H1 (cell line): ENCODE results near the gene USP20.

Experiments
- CBX5 ChIP-seq: fragments of 300-800, 300-1000 bp; sonication (generic); IDR thresholded peaks from 2 replicates; pipeline ENCODE4 v1.7.1; 2016; ENCODE audit warnings: antibody characterized with exemption, low read length, low read depth
- GTF2F1 ChIP-seq: IDR thresholded peaks from 2 replicates; pipeline ENCODE4 v1.6.1; 2012; ENCODE audit warnings: low read depth, low read length, improper control_type of control experiment, borderline replicate concordance
- JUN ChIP-seq: IDR thresholded peaks from 2 replicates; pipeline ENCODE4 v1.6.1; 2011; ENCODE audit warnings: low read depth, mild to moderate bottlenecking, improper control_type of control experiment, low read length
- POLR2A ChIP-seq, 2 experiments: IDR thresholded peaks; 1 replicate in 1 of 2; 2 replicates in 1 of 2; pipeline ENCODE4 v1.6.1; 2011; ENCODE audit warnings: low read depth in 2 of 2, low read length in 2 of 2, mild to moderate bottlenecking in 2 of 2; ENCODE audit errors: control extremely low read depth in 1 of 2
- POLR2AphosphoS5 ChIP-seq: IDR thresholded peaks from 2 replicates; pipeline ENCODE4 v1.6.1; 2011; ENCODE audit warnings: low read depth, low read length
- SRF ChIP-seq: IDR thresholded peaks from 2 replicates; pipeline ENCODE4 v1.6.1; 2011; ENCODE audit warnings: mild to moderate bottlenecking, low read depth, low read length, moderate library complexity
- SUZ12 ChIP-seq: fragments of 200-600 bp; sonication (generic); IDR thresholded peaks from 2 replicates; pipeline ENCODE4 v1.6.1; 2012; ENCODE audit warnings: mild to moderate bottlenecking, inconsistent platforms, low read length, moderate library complexity, mixed read lengths
- TF ChIP-seq, protein P1 (sequence below), 3 experiments: IDR thresholded peaks; 1 replicate in 2 of 3; 2 replicates in 1 of 3; pipeline versions ENCODE4 v1.5.1 to v1.6.1; 2011; ENCODE audit warnings: low read length in 3 of 3, mild to moderate bottlenecking in 3 of 3, inconsistent platforms in 2 of 3, low read depth in 1 of 3, moderate library complexity in 1 of 3; ENCODE audit not compliant: insufficient read depth in 1 of 3; ENCODE audit errors: control extremely low read depth in 1 of 3
- TF ChIP-seq, protein P2 (sequence below): IDR thresholded peaks from 2 replicates; pipeline ENCODE4 v1.6.1; 2011; ENCODE audit warnings: low read length, improper control_type of control experiment
- TF ChIP-seq, protein P3 (sequence below): IDR thresholded peaks from 2 replicates; pipeline ENCODE4 v1.6.1; 2012; ENCODE audit warnings: inconsistent platforms

DNA sequence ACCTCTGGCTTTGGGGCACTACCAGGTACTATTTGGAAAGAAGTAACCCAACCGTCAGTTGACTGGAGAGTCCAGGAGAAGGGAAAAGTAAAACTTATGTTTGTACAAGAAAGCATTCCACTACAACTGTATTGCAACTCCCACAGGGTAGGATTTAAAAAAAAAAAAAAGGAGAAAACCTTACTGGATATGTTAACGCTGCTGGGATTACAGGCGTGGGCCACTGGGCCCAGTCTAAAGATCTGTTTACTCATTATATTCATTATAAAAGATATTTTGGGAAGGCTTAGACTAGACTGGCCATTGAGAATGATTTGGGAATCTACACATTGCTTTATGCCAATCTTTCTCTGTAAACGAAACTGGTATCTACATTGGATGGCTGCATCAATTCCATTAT, 86.6 kb downstream of the USP20 start:
- TF ChIP-seq SUZ12 (no peak), CBX5 (no peak), SRF (no peak), POLR2A (IDR thresholded peaks at IDR 0.05; ENCODE audit: control extremely low read depth in 1 of 2, low read depth in 2 of 2, low read length in 2 of 2) (no peak), JUN (no peak), GTF2F1 (no peak), POLR2AphosphoS5 (no peak)
- TF ChIP-seq, protein P1, sequence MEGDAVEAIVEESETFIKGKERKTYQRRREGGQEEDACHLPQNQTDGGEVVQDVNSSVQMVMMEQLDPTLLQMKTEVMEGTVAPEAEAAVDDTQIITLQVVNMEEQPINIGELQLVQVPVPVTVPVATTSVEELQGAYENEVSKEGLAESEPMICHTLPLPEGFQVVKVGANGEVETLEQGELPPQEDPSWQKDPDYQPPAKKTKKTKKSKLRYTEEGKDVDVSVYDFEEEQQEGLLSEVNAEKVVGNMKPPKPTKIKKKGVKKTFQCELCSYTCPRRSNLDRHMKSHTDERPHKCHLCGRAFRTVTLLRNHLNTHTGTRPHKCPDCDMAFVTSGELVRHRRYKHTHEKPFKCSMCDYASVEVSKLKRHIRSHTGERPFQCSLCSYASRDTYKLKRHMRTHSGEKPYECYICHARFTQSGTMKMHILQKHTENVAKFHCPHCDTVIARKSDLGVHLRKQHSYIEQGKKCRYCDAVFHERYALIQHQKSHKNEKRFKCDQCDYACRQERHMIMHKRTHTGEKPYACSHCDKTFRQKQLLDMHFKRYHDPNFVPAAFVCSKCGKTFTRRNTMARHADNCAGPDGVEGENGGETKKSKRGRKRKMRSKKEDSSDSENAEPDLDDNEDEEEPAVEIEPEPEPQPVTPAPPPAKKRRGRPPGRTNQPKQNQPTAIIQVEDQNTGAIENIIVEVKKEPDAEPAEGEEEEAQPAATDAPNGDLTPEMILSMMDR (IDR thresholded peaks at IDR 0.05; ENCODE audit: control extremely low read depth in 1 of 3, insufficient read depth in 1 of 3, low read depth in 1 of 3, low read length in 3 of 3), result no peak
- TF ChIP-seq, protein P2, sequence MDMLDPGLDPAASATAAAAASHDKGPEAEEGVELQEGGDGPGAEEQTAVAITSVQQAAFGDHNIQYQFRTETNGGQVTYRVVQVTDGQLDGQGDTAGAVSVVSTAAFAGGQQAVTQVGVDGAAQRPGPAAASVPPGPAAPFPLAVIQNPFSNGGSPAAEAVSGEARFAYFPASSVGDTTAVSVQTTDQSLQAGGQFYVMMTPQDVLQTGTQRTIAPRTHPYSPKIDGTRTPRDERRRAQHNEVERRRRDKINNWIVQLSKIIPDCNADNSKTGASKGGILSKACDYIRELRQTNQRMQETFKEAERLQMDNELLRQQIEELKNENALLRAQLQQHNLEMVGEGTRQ, result no peak
- TF ChIP-seq, protein P3, sequence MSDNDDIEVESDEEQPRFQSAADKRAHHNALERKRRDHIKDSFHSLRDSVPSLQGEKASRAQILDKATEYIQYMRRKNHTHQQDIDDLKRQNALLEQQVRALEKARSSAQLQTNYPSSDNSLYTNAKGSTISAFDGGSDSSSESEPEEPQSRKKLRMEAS, result no peak
